HG02759 (cell line): ENCODE measurements around the gene TOP2A.

Source experiments
- ATAC-seq: cut with Tn5 transposase; IDR thresholded peaks from one replicate; pipeline ENCODE4 v1.9.1; 2021; ENCODE audit warnings: mild to moderate bottlenecking, moderate library complexity; ENCODE audit not compliant: unreplicated experiment

The TOP2A gene

GRCh38 chr17:40360091-40360490 lies 57.6 kb downstream of the TOP2A start:
- ATAC-seq: no peak

- ATAC-seq: no peak
Measured at GRCh38 chr17:40358323-40359038, 59.2 kb downstream of the TOP2A start.

- ATAC-seq: no peak
Measured at GRCh38 chr17:40356990-40357881, 60.5 kb downstream of the TOP2A start.

GRCh38 chr17:40355804-40356758 lies 61.6 kb downstream of the TOP2A start:
- no peak for ATAC-seq

- ATAC-seq: no peak
Measured at GRCh38 chr17:40355123-40355803, 62.4 kb downstream of the TOP2A start.

- no peak for ATAC-seq
Measured at GRCh38 chr17:40354221-40355122, 63.2 kb downstream of the TOP2A start.

GRCh38 chr17:40352779-40353394 lies 64.8 kb downstream of the TOP2A start:
- no peak for ATAC-seq

GRCh38 chr17:40352237-40352778 lies 65.4 kb downstream of the TOP2A start:
- no peak for ATAC-seq

GRCh38 chr17:40351359-40352236 lies 66.1 kb downstream of the TOP2A start:
- ATAC-seq: no peak

GRCh38 chr17:40350689-40351358 lies 66.9 kb downstream of the TOP2A start:
- no peak for ATAC-seq

GRCh38 chr17:40349895-40350688 lies 67.6 kb downstream of the TOP2A start:
- ATAC-seq: no peak

GRCh38 chr17:40349477-40349894 lies 68.2 kb downstream of the TOP2A start:
- no peak for ATAC-seq

- ATAC-seq: no peak
Measured at GRCh38 chr17:40348562-40349476, 68.9 kb downstream of the TOP2A start.

GRCh38 chr17:40348136-40348504 lies 69.6 kb downstream of the TOP2A start:
- no peak for ATAC-seq
